CD4-positive, alpha-beta T cell treated with Interleukin-17A for 4 hours (primary cell): ENCODE measurements around the gene BAG3.
"Not testable (repeated sequence)": the region's sequence is repeated elsewhere in the genome, so short reads cannot be mapped to it uniquely, and the experiment has no call there.

Source experiments
- DNase-seq: peaks from one replicate; pipeline ENCODE4 v3.0.0-alpha.2; 2020; ENCODE audit warnings: mixed read lengths

The BAG3 gene

GRCh38 chr10:119650692-119651513 lies at the start of gene BAG3:
Gene BAG3, plus strand, starts transcription at chr10:119651380. Its CDS starts 296 bp downstream, at chr10:119651676.
- DNase-seq: peak; percentile 82

DNA sequence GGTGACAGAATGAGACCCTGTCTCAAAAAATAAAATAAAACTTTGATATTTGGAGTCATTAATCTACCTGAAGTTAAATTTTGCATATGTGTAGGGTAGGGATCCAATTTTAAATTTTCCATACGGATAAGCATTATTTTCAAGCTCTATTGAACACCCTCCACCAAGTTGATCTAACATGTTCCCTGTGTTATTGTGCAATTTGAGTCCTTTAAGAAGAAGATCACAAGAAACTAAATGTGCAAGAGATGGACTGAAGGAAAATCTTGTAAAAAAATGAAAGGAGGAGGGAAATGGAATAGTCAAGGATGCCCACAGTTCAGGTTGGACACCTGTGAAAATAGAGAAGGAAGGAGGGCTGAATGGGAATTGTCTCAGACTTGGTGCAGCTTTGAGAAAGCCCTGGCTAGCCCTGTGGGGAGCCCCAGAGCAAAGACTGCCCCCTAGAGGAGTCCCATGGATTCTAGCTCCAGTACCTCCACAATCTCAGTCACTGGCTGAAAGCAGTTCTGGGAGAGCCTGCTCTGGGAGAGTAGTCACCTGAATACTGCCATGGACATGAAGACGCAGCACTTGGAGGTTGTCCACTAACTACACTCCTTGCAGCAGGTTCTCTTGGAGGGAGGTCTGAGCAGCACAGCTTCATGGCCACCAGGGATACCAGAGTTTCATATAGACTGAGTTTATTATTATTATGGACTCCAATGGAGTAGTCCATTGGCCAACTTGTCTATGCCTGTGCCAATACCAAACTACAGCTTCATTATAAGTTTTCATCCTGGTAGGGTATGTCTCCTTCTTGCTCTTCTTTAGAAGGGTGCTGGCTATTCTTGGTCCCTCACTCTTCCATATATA lies 48.7 kb upstream of the BAG3 start:
- peak; percentile 64 for DNase-seq

GRCh38 chr10:119604468-119604867 lies 46.7 kb upstream of the BAG3 start:
- no peak for DNase-seq

DNA sequence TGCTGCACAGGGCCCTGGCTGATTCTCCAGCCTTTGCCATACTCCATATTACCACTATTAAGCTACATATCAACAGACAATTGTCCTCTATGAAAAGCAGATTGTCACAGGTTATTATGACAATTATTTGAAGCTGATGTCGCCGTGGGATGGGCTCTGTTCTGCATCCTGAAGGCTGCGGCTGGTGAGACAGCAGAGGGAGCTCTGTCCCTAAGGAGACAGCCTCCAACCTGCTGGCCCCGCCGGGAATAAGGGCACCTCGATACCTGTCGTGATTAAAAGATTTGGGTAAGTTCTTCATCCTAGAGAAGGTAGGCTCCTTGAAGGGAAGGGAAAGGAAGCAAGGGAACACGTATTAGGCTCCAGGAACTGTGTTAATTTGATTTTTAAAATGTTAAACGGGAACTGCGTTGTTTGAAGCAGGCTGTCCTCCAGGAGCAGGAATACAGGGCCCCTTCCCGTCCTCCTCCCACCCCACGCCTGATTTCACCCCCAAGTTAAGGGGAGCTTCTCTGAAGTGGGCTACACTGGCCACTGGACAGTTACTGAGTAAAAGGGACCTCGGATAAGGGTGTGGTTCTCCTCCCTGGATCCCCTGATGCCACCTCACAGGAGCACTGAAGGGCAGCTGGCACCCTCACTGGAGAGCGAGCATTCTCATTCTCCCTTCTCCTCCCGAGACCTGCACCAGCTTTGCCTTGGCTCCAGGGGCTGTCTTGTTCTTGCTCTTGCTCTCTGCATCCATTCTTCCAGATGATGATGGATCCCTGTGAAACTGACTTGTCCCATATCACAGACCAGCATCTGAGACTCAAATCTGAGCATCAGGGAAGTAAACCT lies 42.6 kb upstream of the BAG3 start:
- peak; percentile 64 for DNase-seq

DNA sequence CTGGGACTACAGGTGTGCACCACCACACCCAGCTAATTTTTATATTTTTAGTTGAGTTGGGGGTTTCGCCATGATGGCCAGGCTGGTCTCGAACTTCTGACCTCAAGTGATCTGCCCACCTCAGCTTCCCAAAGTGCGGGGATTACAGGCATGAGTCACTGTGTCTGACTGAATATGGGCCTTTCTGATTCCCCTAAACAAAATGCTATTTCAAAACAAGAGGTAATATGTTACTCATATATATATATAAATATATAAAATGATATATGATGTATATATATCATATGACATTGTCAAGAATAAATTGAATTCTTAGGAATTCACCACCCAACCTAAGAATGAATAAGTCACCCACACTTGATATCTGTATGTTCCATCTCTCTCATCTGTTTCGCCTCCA lies 41.7 kb upstream of the BAG3 start:
- no peak for DNase-seq

DNA sequence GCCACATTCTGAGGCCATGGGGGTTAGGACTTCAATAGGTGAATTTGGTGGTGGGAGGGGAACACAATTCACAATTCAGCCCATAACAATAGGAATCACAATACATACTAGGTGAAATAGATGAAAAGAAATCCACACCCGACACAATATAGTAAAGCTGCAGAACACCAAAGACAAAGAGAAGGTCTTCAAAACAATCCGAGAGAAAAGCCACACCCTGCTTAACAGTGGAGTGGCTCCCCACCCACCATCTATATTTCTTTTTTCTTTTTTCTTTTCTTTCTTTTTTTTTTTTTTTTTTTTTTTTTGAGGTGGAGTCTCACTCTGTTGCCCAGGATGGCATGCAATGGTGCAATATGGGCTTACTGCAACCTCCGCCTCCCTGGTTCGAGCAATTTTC lies 39.7 kb upstream of the BAG3 start:
- no peak for DNase-seq

DNA sequence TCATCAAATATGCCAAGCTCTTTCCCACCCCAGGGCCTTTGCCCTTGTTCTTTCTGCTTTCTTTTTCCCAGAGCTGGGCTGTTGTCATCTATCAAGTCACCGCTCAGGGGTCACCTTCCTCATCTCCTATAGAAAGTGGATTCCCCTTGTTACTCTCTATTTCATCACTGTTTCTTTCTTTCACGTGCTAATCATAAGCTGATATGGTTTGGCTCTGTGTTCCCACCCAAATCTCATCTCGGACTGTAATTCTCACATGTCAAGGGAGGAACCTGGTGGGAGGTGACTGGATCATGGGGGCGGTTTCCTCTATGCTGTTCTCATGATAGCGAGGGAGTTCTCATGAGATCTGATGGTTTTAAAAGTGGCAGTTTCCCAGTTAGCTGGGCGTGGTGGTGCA lies 37.4 kb upstream of the BAG3 start:
- no peak for DNase-seq

- no peak for DNase-seq
Observed at GRCh38 chr10:119614686-119615085, 36.5 kb upstream of the BAG3 start.

- DNase-seq: peak; percentile 35
Observed at GRCh38 chr10:119616882-119617570, 34.2 kb upstream of the BAG3 start.

DNA sequence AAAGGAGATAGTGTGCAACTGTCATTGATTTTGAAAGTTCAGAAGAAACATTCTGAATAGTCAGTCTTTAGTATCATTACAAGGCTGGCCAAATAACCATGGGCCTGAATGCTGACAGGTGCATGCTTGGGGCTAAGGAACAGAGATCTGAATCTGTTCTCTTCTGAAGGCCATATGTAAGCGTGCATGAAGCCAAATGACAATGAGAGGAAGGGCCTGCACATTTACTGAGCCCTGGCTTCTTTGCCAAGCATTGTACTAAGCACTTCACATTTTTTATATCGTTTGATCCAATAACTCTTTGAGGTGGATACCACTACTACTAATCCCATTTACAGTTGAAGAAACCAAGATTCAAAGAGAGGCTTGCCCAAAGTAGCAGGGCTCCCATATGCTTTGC lies 32.0 kb upstream of the BAG3 start:
- DNase-seq: no peak

GRCh38 chr10:119619811-119620210 lies 31.4 kb upstream of the BAG3 start:
- DNase-seq: not testable (repeated sequence)

DNA sequence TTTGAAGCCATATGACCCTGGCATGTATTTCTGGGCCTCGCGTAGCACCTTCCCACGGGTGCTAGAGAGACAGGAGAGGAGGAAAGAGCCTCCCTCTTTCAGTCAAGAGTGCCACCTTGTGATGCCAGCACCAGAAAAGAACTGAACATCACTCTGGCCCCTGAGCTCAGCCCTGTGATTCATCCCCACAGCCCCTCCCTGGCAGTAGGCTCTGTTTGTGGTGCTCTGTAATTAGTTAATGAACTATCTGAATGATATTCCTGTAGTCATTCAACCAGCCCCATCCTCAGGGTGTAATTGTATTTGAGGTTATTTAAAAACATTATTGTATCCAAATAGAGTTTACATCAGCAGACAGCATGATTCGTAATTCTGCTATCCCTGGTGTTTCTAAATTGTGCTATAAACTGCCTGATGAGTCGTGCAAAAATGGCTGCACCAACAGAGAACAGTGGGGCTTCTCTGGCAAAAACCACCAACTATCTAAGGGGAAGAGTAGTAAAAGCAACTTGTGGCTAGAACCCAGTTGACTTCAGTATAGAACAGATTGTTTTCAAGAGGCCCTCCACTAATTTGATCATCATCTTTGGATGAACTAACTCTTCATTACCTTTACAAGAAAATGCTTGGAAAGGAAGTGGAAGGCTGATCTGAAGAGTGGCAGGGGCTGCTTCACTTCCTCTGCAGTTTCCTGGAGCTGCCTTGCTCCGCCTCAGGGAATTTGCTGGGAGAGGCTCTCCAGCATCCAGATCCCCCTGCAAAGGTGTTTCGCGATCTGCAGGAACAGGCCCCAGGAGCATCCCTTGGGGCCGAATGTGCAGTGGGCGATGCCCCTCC lies 30.7 kb upstream of the BAG3 start:
- DNase-seq: peak; percentile 5

- DNase-seq: no peak
Observed at GRCh38 chr10:119621078-119621384, 30.1 kb upstream of the BAG3 start.

- no peak for DNase-seq
Observed at GRCh38 chr10:119625570-119626280, 25.5 kb upstream of the BAG3 start.

DNA sequence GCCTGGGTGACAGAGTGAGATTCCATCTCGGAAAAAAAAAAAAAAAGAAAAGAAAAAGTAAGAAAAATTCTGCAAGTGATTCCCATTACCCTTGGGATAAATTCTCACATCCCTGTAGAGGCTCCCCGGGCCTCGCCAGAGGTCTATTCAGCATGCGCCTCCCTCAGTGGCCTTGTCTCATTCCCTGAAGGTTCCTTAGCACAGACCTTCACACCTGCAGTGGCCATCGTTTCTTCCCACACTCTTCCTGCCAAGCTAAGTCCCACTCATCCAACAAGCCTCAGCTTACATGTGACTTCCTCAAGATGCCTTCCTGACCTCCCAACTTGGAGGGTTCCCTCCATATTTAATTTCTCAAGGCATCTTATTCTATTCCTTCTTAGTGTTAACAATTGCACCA lies 20.9 kb upstream of the BAG3 start:
- no peak for DNase-seq

- DNase-seq: no peak
Observed at GRCh38 chr10:119633538-119634218, 17.5 kb upstream of the BAG3 start.

- DNase-seq: no peak
Observed at GRCh38 chr10:119634219-119634544, 17.0 kb upstream of the BAG3 start.

GRCh38 chr10:119637631-119638030 lies 13.5 kb upstream of the BAG3 start:
- DNase-seq: no peak

GRCh38 chr10:119638982-119639381 lies 12.2 kb upstream of the BAG3 start:
- DNase-seq: no peak

DNA sequence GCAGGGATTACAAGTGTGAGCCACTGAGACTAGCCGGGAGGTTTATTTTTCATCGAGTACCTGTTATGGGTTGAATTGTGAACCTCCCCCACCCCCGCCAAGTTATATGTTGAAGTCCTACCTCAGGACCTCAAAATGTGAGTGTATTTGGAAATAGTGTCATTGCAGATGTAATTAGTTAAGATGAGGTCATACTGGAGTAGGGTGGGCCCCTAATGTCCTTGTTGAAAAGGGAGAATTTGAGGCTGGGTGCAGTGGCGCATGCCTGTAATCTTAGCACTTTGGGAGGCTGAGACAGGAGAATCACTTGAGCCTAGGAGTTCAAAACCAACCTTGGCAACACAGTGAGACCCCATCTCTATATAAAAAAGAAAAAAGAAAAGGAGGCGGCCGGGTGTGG lies 10.8 kb upstream of the BAG3 start:
- DNase-seq: no peak
